Fibroblast of lung (primary cell): ENCODE results near the gene GDF15. TPM values are rescaled to one million over a fixed set of nuclear protein-coding genes. Genes with fewer than 3 reads are reported as not detected.

Source experiments
- DNase-seq, 2 donors: peaks; one replicate each; pipeline versions ENCODE4 v3.0.0 to v3.0.0-alpha.2; 2010; ENCODE audit warnings: low read depth in 2 of 2
- H2AFZ ChIP-seq: 2 replicates; pipeline ENCODE4 v1.5.1; 2012; ENCODE audit warnings: low read length, control low read depth, inconsistent platforms
- H3K27ac ChIP-seq: 2 replicates; pipeline ENCODE4 v1.5.1; 2011; ENCODE audit warnings: low read length, control low read depth; ENCODE audit not compliant: insufficient read depth
- H3K27me3 ChIP-seq: 2 replicates; pipeline ENCODE4 v1.5.1; 2011; ENCODE audit warnings: mild to moderate bottlenecking, low read length; ENCODE audit not compliant: control insufficient read depth, insufficient read depth
- H3K36me3 ChIP-seq: 2 replicates; pipeline ENCODE4 v1.5.1; 2011; ENCODE audit warnings: low read length; ENCODE audit not compliant: control insufficient read depth, insufficient read depth
- H3K4me1 ChIP-seq: 2 replicates; pipeline ENCODE4 v1.5.1; 2011; ENCODE audit warnings: low read length; ENCODE audit not compliant: control insufficient read depth, insufficient read depth; ENCODE audit errors: extremely low read depth
- H3K4me2 ChIP-seq: 2 replicates; pipeline ENCODE4 v1.5.1; 2011; ENCODE audit warnings: low read length, control low read depth; ENCODE audit not compliant: insufficient read depth; ENCODE audit errors: extremely low read depth
- H3K4me3 ChIP-seq, 4 experiments: fragments of 200-600 bp in 1 of 4; sonication (generic) in 1 of 4; replicated peaks in 1 of 4; 2 replicates each; pipeline ENCODE4 v1.5.1; 2011 to 2016; ENCODE audit warnings: low read length in 4 of 4, low read depth in 3 of 4, mild to moderate bottlenecking in 3 of 4, control low read depth in 2 of 4, inconsistent platforms in 1 of 4, mixed read lengths in 1 of 4; ENCODE audit not compliant: insufficient read depth in 1 of 4; ENCODE audit errors: control extremely low read depth in 1 of 4
- H3K79me2 ChIP-seq: 2 replicates; pipeline ENCODE4 v1.5.1; 2012; ENCODE audit warnings: mild to moderate bottlenecking, low read length, inconsistent platforms; ENCODE audit not compliant: control insufficient read depth, insufficient read depth
- H3K9ac ChIP-seq: 2 replicates; pipeline ENCODE4 v1.5.1; 2011; ENCODE audit warnings: mild to moderate bottlenecking, low read length, control low read depth; ENCODE audit not compliant: insufficient read depth
- H3K9me3 ChIP-seq: 2 replicates; pipeline ENCODE4 v1.5.1; 2012; ENCODE audit warnings: low read depth, low read length; ENCODE audit not compliant: control insufficient read depth, insufficient read depth
- H4K20me1 ChIP-seq: 2 replicates; pipeline ENCODE4 v1.5.1; 2011; ENCODE audit warnings: low read length; ENCODE audit not compliant: control insufficient read depth, insufficient read depth; ENCODE audit errors: extremely low read depth
- CTCF ChIP-seq, 2 donors: IDR thresholded peaks in 1 of 2; conservative IDR thresholded peaks in 1 of 2; 1 replicate in 1 of 2; 2 replicates in 1 of 2; pipeline ENCODE4 v1.5.1; 2011 to 2012; ENCODE audit warnings: low read length in 2 of 2, control low read depth in 1 of 2, inconsistent platforms in 1 of 2, low read depth in 1 of 2, mild to moderate bottlenecking in 1 of 2
- EZH2 ChIP-seq: IDR thresholded peaks from 2 replicates; pipeline ENCODE4 v1.5.1; 2012; ENCODE audit warnings: low read length, control low read depth, mild to moderate bottlenecking; ENCODE audit errors: missing control alignments
- polyA minus RNA-seq: library from RNA; depleted of rRNA, polyadenylated mRNA; stranded (reverse); fragments of >200 nt; gene quantifications from 2 replicates; pipeline ENCODE4 v1.2.3, GENCODE V29; 2011; ENCODE audit warnings: low replicate concordance
- polyA plus RNA-seq, 2 donors: library from polyadenylated mRNA; depleted of rRNA in 1 of 2; stranded (reverse) in 1 of 2; unstranded in 1 of 2; fragments of >200 nt; gene quantifications; 2 replicates each; pipeline ENCODE4 v1.2.1, GENCODE V29; 2011 to 2012; ENCODE audit warnings: missing spikeins in 1 of 2
- total RNA-seq: library from RNA; depleted of rRNA; stranded (reverse); fragments of >200 nt; gene quantifications from 2 replicates; pipeline ENCODE4 v1.2.1, GENCODE V29; 2014

GDF15 gene, protein sequence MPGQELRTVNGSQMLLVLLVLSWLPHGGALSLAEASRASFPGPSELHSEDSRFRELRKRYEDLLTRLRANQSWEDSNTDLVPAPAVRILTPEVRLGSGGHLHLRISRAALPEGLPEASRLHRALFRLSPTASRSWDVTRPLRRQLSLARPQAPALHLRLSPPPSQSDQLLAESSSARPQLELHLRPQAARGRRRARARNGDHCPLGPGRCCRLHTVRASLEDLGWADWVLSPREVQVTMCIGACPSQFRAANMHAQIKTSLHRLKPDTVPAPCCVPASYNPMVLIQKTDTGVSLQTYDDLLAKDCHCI
- total RNA-seq: 140 and 210 TPM in 2 replicates
- 8.6 and 24.3 TPM in 2 replicates for polyA plus RNA-seq
- polyA plus RNA-seq (2012): 17.4 and 56.4 TPM in 2 replicates
- 3.7 and 10.3 TPM in 2 replicates for polyA minus RNA-seq

- no peaks in the 10 kb centered on the region for H3K9me3 ChIP-seq
- peaks cover 5% of the 10 kb centered on the region for H3K4me1 ChIP-seq
- H3K27me3 ChIP-seq: peaks cover 2% of the 10 kb centered on the region
- peak; percentile 58 to 75 for TF ChIP-seq CTCF (conservative IDR thresholded peaks at IDR 0.05 in 1 of 2, IDR thresholded peaks at IDR 0.05 in 1 of 2; ENCODE audit: low read depth in 1 of 2, low read length in 2 of 2)
- TF ChIP-seq EZH2: no peak
- peaks cover 2% of the 10 kb centered on the region for H3K36me3 ChIP-seq
- peak within 1 kb of the TSS; percentile 59 to 96 (median 80) for H3K4me3 ChIP-seq
- peak within 1 kb of the TSS; percentile 59 for H3K9ac ChIP-seq
- peak; percentile 87 to 95 for DNase-seq
- H4K20me1 ChIP-seq: no peaks in the 10 kb centered on the region
- H3K27ac ChIP-seq: peak within 1 kb of the TSS; percentile 10
- no peak within 1 kb of the TSS for H2AFZ ChIP-seq
- peak within 1 kb of the TSS; percentile 83 for H3K4me2 ChIP-seq
- peaks cover 4% of the 10 kb centered on the region for H3K79me2 ChIP-seq
These were observed at the start of gene GDF15 for GRCh38 chr19:18385675-18386542. GDF15 (plus strand) TSS chr19:18386158; CDS start chr19:18386190, 32 bp downstream.

GRCh38 chr19:18338541-18338940, 47.4 kb upstream of the GDF15 start:
- Histone ChIP-seq H2AFZ (no peak overlapping the region), H3K4me1 (peaks cover 4% of the 10 kb centered on the region), H3K79me2 (no peaks in the 10 kb centered on the region), H3K9me3 (no peaks in the 10 kb centered on the region), H3K4me2 (no peak overlapping the region), H3K4me3 (no peak overlapping the region), H3K9ac (no peak overlapping the region), H3K27me3 (no peaks in the 10 kb centered on the region), H3K36me3 (peaks cover 2% of the 10 kb centered on the region), H3K27ac (no peak overlapping the region), H4K20me1 (no peaks in the 10 kb centered on the region)
- no peak for DNase-seq
- TF ChIP-seq CTCF (conservative IDR thresholded peaks at IDR 0.05 in 1 of 2, IDR thresholded peaks at IDR 0.05 in 1 of 2; ENCODE audit: low read depth in 1 of 2, low read length in 2 of 2) (no peak), EZH2 (no peak)

GRCh38 chr19:18339723-18340122, 46.2 kb upstream of the GDF15 start:
- Histone ChIP-seq H4K20me1 (no peaks in the 10 kb centered on the region), H3K4me1 (peaks cover 6% of the 10 kb centered on the region), H3K9me3 (no peaks in the 10 kb centered on the region), H3K79me2 (no peaks in the 10 kb centered on the region), H3K36me3 (peaks cover 2% of the 10 kb centered on the region), H3K27ac (no peak overlapping the region), H3K27me3 (no peaks in the 10 kb centered on the region), H3K9ac (no peak overlapping the region), H2AFZ (no peak overlapping the region), H3K4me2 (peak overlapping the region; percentile 73), H3K4me3 (peak overlapping the region in 2 of 4 experiments; percentile 64 to 89)
- DNase-seq: no peak
- TF ChIP-seq EZH2 (no peak), CTCF (conservative IDR thresholded peaks at IDR 0.05 in 1 of 2, IDR thresholded peaks at IDR 0.05 in 1 of 2; ENCODE audit: low read depth in 1 of 2, low read length in 2 of 2) (peak; percentile 28 to 32)
